Upper lobe of left lung (tissue), 6 donors: Measurements from ENCODE around the gene KCNAB2. TPM values are rescaled to one million over a fixed set of nuclear protein-coding genes. Genes with fewer than 3 reads are reported as not detected.

ENCODE experiments used
- ATAC-seq, 2 donors: fragments of 200-7000 bp; cut with Tn5 transposase; one replicate each; pipeline ENCODE4 v1.9.1; 2022; ENCODE audit warnings: mild to moderate bottlenecking in 2 of 2, moderate library complexity in 2 of 2; ENCODE audit not compliant: low FRiP score in 2 of 2
- DNase-seq, 2 donors: peaks; one replicate each; pipeline ENCODE4 v3.0.0-alpha.2; 2019 to 2020
- H3K27ac ChIP-seq, 4 donors: fragments of 200-600 bp; sonication (generic); one replicate each; pipeline ENCODE4 v1.5.1; 2016 to 2019
- H3K27me3 ChIP-seq, 4 donors: fragments of 200-600 bp; sonication (generic); one replicate each; pipeline ENCODE4 v1.5.1; 2017 to 2019
- H3K36me3 ChIP-seq, 4 donors: fragments of 200-600 bp; sonication (generic); one replicate each; pipeline ENCODE4 v1.5.1; 2016 to 2019
- H3K4me1 ChIP-seq, 4 donors: fragments of 200-600 bp; sonication (generic); one replicate each; pipeline ENCODE4 v1.5.1; 2018 to 2019
- H3K4me3 ChIP-seq, 4 donors: fragments of 200-600 bp; sonication (generic); one replicate each; pipeline ENCODE4 v1.5.1; 2017 to 2019; ENCODE audit warnings: mild to moderate bottlenecking in 2 of 4, moderate library complexity in 1 of 4
- H3K9me3 ChIP-seq, 4 donors: fragments of 200-600 bp; sonication (generic); one replicate each; pipeline ENCODE4 v1.5.1; 2018 to 2019
- CTCF ChIP-seq, 6 experiments: fragments of 450-650 bp in 4 of 6; fragments of 200-600 bp in 2 of 6; sonication (generic) in 2 of 6; IDR thresholded peaks; one replicate each; pipeline ENCODE4 v1.5.1; 2016 to 2019; ENCODE audit warnings: antibody characterized with exemption in 6 of 6
- EP300 ChIP-seq, 4 donors: sonication (generic); formaldehyde crosslinking; IDR thresholded peaks; one replicate each; pipeline ENCODE4 v1.5.1; 2017; ENCODE audit warnings: antibody characterized with exemption in 4 of 4, control low read depth in 2 of 4
- POLR2A ChIP-seq, 4 donors: fragments of 450-650 bp; IDR thresholded peaks; one replicate each; pipeline ENCODE4 v1.5.1; 2016 to 2017; ENCODE audit warnings: antibody characterized with exemption in 4 of 4, mild to moderate bottlenecking in 2 of 4
- POLR2AphosphoS5 ChIP-seq, 2 donors: sonication (generic); formaldehyde crosslinking; IDR thresholded peaks; one replicate each; pipeline ENCODE4 v1.5.1; 2017; ENCODE audit warnings: antibody characterized with exemption in 2 of 2
- WGBS, 2 donors: methylation state at CpG; one replicate each; pipeline ENCODE4 v1.1.5; 2017 to 2018; 5-methylcytosine and 5-hydroxymethylcytosine counted together
- total RNA-seq, 6 donors: library from RNA; depleted of rRNA in 4 of 6; stranded (reverse); fragments of >200 nt in 4 of 6; gene quantifications; one replicate each; pipeline versions ENCODE4 v1.1.0 to v1.2.1, GENCODE V29; 2016 to 2021
- donor health status: DM: no; HTN: no; CAD: no; lungs with moderate emphysema.
- donor health status: DM: no; HTN: yes; CAD: no; lungs with severe emphysema.

The KCNAB2 gene
- total RNA-seq, 6 donors from 2014 or later = 36.9 to 129 (median 97.8) TPM

GRCh38 chr1:6045110-6045502 lies 582 bp upstream of the KCNAB2 start:
- TF ChIP-seq POLR2A (IDR thresholded peaks at IDR 0.05) (no peak), CTCF (IDR thresholded peaks at IDR 0.05) (no peak), EP300 (IDR thresholded peaks at IDR 0.05) (no peak), POLR2AphosphoS5 (IDR thresholded peaks at IDR 0.05) (no peak)
- no peaks in the 10 kb centered on the region for H3K27me3 ChIP-seq
- DNase-seq (no peak), ATAC-seq (no peak)
- H3K27ac ChIP-seq = no peak overlapping the region
- no peaks in the 10 kb centered on the region for H3K4me1 ChIP-seq
- H3K9me3 ChIP-seq = no peaks in the 10 kb centered on the region
- peaks cover 0 to 17% (median 5%) of the 10 kb centered on the region in 4 donors for H3K36me3 ChIP-seq
- 63 to 81% methylated on average over 8 to 9 of the region's 9 CpGs for WGBS, 2 donors
- no peak overlapping the region for H3K4me3 ChIP-seq

DNA sequence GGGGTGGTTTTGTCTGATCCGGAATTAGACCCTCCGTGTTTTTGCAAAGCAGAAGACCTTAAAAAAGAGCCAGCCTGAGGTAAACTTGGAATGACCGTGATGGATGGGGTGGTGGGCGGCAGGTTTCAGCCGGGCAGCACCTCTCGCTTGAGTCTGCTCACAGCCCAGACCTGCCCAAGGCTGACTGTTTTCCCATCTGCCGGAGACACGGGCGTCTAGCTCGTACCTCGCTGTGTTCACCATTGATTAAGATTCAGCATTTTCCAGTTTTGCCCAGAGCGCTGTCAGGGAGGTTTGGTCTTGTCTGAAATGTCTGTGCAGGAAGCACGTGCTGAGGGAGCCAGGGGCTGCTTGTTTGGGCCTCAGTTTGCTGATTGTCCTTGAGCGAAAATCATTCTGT lies 591 bp downstream of the KCNAB2 start:
- no peaks in the 10 kb centered on the region for H3K9me3 ChIP-seq
- TF ChIP-seq POLR2AphosphoS5 (IDR thresholded peaks at IDR 0.05) (no peak), CTCF (IDR thresholded peaks at IDR 0.05) (no peak), POLR2A (IDR thresholded peaks at IDR 0.05) (no peak)
- H3K4me1 ChIP-seq = no peaks in the 10 kb centered on the region
- WGBS, 2 donors = 57 to 75% methylated on average over 12 to 14 of the region's 14 CpGs
- no peak for ATAC-seq
- H3K4me3 ChIP-seq = no peak overlapping the region
- peaks cover 0 to 7% (median 3%) of the 10 kb centered on the region in 4 donors for H3K36me3 ChIP-seq
- DNase-seq = no peak
- H3K27ac ChIP-seq = no peak overlapping the region
- no peaks in the 10 kb centered on the region for H3K27me3 ChIP-seq

GRCh38 chr1:6048179-6048867 lies 2.6 kb downstream of the KCNAB2 start:
- H3K4me3 ChIP-seq = no peak overlapping the region
- no peak overlapping the region for H3K27ac ChIP-seq
- ATAC-seq (no peak), DNase-seq (no peak)
- H3K9me3 ChIP-seq = no peaks in the 10 kb centered on the region
- peaks cover 0 to 9% (median 3%) of the 10 kb centered on the region in 4 donors for H3K4me1 ChIP-seq
- no peaks in the 10 kb centered on the region for H3K27me3 ChIP-seq
- TF ChIP-seq EP300 (IDR thresholded peaks at IDR 0.05) (no peak), CTCF (IDR thresholded peaks at IDR 0.05) (no peak), POLR2AphosphoS5 (IDR thresholded peaks at IDR 0.05) (no peak), POLR2A (IDR thresholded peaks at IDR 0.05) (no peak)
- H3K36me3 ChIP-seq = peaks cover 0 to 3% (median 0%) of the 10 kb centered on the region in 4 donors
- WGBS, 2 donors = 87 to 89% methylated on average over 3 to 14 of the region's 14 CpGs

DNA sequence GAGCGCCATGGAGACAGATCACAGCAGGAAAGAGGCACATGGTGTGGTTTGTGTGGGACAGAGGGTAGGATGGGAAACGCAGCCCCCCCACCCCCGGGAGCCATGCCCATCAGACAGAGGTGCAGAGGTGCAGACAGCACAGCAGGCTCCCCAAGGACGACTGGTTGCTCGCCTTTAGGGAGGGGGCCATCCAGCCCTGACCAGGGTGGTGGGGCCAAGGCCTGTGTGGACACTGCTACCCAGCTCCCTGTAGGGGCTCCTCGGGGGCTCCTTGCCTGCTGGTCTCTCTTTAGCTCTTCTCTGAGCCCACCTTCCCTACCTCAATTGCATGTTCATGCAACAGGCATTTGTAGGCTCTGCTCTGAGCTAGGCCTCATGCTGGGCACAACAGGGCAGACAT lies 3.7 kb downstream of the KCNAB2 start:
- H3K4me1 ChIP-seq = peaks cover 0 to 11% (median 3%) of the 10 kb centered on the region in 4 donors
- H3K36me3 ChIP-seq = no peaks in the 10 kb centered on the region
- ATAC-seq (no peak), DNase-seq (no peak)
- no peaks in the 10 kb centered on the region for H3K9me3 ChIP-seq
- no peaks in the 10 kb centered on the region for H3K27me3 ChIP-seq
- WGBS, 2 donors = 80 to 89% methylated on average over 4 to 6 of the region's 6 CpGs
- no peak for TF ChIP-seq POLR2AphosphoS5 (IDR thresholded peaks at IDR 0.05)
- TF ChIP-seq POLR2A (IDR thresholded peaks at IDR 0.05) = no peak
- no peak for TF ChIP-seq EP300 (IDR thresholded peaks at IDR 0.05)
- no peak for TF ChIP-seq CTCF (IDR thresholded peaks at IDR 0.05)
- H3K4me3 ChIP-seq = no peak overlapping the region
- no peak overlapping the region for H3K27ac ChIP-seq

GRCh38 chr1:6051423-6051822 lies 5.7 kb downstream of the KCNAB2 start:
- ATAC-seq (no peak), DNase-seq (no peak)
- TF ChIP-seq EP300 (IDR thresholded peaks at IDR 0.05) = no peak
- TF ChIP-seq POLR2AphosphoS5 (IDR thresholded peaks at IDR 0.05) = no peak
- no peak for TF ChIP-seq CTCF (IDR thresholded peaks at IDR 0.05)
- TF ChIP-seq POLR2A (IDR thresholded peaks at IDR 0.05) = no peak
- Histone ChIP-seq H3K4me3 (no peak overlapping the region), H3K9me3 (no peaks in the 10 kb centered on the region), H3K27me3 (no peaks in the 10 kb centered on the region), H3K27ac (no peak overlapping the region), H3K36me3 (no peaks in the 10 kb centered on the region), H3K4me1 (peaks cover 0 to 11% (median 4%) of the 10 kb centered on the region in 4 donors)
- 91 to 94% methylated on average over 22 to 23 of the region's 23 CpGs for WGBS, 2 donors
